ENCODE results near the gene NFATC1.

NFATC1 gene

DNA sequence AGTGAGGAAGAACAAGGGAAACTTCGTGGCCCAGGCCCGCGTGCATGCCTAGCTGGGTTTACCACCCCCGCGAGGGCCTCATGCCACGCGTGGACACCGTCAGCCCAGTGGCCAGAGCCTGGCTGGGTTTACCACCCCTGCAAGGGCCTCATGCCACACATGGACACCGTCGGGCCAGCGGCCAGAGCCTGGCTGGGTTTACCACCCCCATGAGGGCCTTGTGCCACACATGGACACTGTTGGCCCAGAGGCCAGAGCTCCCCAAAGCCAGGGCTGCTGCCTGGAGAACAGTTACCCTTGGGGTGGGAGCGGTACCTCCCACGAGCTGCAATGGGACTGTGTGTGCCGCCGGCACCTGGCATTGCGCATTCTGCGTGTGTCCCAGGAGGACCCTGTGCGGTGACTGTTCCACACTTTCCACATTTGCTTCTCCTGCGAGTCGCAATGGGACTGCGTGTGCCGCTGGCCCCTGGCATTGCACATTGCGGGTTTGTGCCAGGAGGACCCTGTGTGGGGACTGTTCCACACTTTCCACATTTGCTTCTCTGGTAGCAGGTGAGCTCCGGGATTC is 178.3 kb downstream of the NFATC1 start:
- DNase-seq (ENCODE audit: low read depth) = no peak

DNA sequence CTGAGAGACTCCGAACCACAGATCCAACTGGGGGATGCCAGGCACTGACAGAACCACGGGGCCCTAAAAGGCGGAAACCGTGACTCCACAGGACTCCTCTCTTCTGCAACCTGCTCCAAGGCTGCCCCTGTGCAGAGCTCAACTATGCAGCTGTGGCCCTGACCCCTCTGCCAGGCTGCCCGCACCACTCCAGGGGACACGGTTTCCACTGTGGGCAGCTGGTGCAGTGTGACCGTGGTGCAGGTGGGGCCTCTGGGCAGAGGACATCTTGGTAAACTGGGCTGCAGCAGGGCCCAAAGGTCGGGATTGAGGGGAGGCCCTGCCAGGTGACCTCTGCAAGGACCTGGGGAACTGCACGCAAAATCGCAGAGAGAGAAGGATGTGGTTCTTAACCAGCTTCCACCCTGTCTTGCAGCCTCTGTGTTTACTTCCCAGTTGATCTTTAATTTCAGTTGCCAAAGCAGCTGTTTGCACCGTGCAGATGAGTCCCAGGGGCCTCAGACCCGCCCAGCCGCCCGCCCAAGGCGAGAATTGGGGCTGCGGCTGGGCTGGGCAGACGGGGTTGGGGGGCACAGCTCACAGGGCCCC is 179.3 kb downstream of the NFATC1 start:
- no peak for DNase-seq (ENCODE audit: low read depth)

DNA sequence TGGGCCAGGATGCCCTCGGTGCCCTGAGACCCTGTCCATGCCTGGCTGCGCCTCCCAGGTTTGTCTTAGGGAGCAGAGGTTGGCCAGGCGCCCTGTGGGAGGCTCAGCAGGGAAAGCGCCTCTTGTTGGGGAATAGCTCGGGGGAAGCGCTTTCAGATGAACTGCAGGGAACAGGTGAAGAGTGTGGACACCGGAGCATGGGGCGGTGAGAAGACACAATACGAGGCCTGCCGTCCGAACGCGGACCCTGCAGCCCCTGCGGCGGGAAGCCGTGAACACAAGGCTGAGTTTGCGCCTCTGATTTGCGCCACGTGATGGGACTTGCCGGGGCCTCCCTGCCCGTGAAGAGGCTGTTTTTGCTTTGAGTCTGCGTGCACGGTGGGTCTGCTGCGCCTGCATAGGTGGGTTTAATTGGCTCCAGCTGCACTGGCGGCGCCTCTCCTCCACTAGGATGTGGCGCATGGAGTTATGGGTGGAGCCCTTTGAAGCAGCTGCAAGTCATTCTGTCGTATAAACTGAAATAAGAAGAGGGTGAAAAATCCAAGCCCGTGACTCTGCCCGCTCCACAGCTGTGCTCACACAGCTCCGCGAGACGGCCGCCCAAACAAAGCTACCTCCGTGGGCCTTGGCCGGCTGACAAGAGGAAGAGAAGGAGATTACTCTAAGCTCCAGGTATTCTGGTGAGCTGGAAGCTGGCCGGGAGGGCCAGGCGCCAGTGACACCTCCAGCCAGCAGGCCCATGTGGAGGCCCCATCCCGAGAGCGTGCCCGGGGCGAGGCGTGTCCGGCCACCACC is 180.4 kb downstream of the NFATC1 start:
- DNase-seq (ENCODE audit: low read depth) = no peak

DNA sequence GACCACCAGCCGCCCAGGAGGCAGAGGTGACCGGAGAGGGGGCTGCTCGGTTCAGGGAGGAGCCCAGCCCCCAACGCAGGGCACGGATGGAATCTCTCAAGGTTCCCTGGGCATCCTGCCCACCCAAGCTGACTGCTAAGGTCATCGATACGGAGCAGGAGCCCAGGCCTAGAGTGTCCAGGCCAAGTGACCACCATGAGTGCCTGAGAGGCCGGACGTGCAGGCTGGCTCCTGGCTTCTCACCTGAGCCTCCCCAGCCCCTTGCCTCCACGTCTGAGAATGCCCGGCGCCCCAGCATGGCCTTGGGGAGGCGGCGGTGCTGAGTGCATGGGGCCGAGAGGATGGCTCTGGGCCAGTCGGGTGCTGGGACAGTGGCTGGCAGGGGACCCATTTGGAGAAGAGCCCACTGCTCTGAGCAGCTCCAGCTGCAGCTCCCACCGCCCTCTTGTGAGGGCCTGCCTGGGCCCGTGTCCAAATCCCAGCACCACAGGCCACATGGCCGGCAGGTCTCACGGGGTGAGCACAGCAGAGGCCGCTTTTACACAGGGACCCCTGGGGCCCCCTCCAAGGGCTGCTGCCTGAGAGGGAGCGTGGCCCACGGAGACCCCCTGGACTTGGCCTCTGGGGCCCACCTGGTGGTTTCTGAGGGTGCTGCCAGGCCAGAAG is 181.1 kb downstream of the NFATC1 start:
- DNase-seq (ENCODE audit: low read depth) = no peak

DNA sequence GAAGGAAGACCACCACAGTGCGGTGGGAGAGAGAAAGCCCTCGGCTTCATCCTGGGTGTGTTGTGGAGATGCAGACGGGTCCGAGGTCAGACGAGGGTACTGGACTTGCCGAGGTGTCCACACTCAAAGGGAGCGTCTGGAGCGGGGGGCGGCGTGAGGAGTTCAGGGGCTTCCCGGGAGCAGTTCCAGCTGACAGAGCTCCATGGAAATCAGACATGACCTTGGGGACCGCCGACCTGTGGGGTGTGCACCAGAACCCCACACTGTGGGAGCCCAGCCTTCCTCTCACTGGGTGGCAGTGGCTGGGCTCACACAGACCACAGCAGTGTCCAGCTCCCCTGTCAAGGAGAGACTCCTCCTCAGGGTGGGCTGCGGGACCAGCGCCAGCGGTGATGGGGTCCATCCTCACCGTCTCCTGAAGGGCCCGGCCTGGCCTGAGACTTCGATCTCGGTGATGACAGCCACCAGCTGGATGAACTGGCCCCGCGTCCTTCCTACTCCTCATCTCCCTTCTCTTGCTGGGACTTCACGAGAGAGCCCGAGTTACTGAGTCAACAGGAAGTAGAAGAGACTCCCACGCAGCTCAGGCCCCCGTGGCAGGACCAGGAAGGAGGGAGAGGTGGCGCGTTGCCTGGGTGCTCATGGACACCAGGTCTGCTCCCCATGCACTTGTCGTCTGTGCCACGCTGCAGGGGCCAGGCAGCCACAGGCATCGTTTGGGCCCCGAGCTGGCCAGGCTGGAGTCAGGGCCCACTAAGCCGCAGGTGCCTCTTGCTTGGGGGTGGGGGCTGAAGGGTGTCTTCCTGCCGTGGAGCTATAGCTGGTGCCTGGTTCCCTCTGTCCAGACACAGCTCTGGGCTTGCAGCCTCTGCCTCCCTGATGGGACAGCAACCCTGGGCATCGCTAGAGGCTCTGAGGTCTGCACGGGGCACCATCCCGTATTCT is 182.0 kb downstream of the NFATC1 start:
- DNase-seq (ENCODE audit: low read depth) = no peak

DNA sequence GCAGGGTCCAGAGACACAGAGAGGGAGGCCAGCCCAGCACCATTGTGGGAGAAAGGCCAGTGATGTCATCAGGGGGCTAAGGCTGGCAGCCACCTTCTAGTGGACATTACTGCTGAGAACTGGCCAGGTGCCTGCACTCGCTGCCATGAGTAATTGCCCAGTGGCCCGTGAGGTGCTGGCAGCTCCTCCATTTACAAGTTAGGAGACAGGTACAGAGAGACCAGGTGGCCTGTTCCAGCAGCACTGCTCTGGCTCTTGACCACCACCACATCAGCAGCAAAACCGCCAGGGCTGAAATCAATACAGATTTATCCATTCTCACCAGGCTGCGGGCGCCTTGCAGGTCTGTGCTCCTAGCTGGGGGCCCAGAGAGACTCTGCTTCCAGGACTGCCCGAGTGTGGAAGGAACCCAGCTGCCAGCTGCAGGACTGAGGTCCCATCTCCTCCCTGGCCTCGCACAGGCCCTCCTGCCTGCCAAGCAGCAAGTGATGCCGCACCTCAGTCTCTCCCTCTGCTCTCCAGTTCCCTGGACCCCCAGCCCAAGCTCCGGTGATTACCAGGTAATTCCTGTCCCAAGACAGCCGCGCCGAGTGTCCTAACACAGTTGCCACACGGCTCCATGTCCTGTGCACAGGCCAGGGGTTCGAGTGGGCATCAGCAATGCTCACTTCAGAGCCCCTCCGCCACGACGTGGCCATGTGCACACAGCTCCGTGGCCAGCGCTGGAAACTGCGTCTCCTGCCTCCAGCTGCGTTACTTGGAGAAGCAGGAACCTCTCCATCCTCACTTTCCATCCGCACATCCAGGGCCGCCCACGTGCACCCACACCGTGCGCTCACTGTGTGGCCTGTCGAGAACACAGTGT is 182.9 kb downstream of the NFATC1 start:
- DNase-seq (ENCODE audit: low read depth) = no peak
